HG03139 (cell line): ENCODE results near the gene ALKBH1.

Experiments used
- ATAC-seq: cut with Tn5 transposase; IDR thresholded peaks from one replicate; pipeline ENCODE4 v1.9.1; 2021; ENCODE audit not compliant: unreplicated experiment

Gene ALKBH1

DNA sequence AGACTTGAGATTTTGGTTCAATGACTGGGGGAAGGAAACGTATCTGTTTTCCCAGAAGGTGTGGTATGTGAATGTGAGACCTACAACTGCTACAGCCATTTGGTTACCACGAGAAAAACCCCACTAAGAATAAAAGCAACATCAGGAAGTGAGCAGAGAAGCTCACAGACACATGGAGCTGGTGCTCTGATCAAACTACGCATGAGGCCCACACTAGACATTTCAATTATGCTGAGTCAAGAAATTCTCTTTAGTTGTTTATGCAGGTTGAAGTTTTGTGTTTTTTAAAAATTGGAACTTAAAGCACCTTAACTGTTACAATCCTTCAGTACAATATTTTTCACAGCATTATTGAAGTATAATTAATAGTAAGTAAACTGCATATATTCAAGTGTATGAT, 82.5 kb downstream of the ALKBH1 start:
- no peak for ATAC-seq

- ATAC-seq: no peak
Measured at GRCh38 chr14:77623201-77623600, 84.6 kb downstream of the ALKBH1 start.
